GM03348 (cell line): ENCODE measurements around the gene SULT4A1.
A peak's percentile ranks its signal among the peaks of the same experiment; 100 is the strongest.

Source experiments
- DNase-seq: peaks from one replicate; pipeline ENCODE4 v3.0.0; 2012; ENCODE audit warnings: low spot score

The SULT4A1 gene

DNA sequence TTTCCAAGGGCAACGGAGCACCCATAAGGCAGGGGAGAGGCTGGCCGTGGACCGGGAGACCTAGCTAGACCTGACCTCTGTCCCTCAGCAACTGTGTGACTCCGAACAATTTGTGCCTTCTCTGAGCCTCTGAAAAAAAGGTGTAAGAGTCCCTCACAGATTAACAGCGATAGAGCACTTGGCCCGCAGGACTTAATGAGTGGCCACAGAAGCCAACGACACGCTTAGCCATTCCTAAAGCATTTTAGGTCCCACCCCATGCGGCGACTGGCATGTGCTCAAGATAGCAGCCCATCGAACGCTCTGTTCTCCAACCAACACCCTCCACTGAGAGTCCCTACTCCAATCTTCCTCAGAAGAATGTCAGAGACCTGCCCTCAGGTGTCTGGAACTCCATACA lies 1.5 kb downstream of the SULT4A1 start:
- no peak for DNase-seq

DNA sequence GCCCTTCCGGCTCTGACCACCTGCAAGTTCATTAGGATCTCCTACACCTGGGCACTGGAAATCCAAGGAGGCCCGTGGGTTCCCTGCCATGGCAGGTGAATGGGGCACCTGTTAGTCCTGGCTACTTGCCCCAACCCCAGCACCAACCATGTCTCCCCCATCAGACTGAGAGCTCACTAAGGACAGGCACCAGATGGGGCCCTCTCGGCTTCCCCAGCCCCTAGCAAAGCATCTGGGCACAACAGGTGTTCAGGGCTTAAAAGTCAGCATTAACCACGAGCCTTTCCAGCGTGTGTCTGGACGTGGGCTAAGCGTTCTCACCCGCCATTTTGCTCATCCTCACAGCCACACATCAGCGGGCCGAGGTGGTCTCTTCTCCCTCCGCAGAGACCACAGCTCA lies 2.2 kb downstream of the SULT4A1 start:
- no peak for DNase-seq

DNA sequence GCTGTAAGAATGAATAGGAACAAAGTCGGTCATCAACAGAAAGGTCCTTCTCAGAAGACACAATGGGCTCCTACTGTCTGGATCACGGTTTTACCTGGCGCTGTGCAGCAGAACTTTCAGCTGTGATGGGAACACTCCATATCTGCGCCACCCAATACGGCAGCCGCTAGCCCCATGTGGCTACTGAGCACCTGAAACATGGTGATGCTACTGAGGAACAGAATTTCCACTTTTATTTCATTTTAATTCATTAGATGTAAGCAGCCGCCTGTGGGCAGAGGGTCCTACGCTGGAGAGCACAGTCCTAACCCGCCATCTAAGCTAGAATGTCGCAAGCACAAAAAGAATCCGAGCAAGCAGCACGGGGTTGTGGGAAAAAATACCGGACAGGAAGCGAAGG lies 2.7 kb downstream of the SULT4A1 start:
- no peak for DNase-seq

DNA sequence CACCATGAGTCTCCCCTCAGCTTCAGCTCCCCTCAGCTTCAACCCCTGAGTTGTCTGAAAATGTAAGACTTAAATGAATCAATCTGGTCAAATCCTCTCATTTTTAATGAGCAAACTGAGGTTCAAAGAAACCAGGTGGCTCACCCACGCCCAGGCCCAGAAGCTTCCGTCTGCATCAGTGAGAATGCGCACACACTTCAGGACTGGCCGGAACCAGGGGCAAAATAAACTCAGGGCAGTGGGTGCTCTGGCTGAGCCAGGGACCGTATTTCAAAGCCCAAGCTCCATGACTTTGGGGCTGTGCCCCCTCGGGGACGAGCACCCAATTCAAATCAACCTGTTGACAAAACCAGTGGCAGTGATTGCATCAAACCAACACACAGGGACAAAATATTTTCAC lies 3.1 kb downstream of the SULT4A1 start:
- no peak for DNase-seq

DNA sequence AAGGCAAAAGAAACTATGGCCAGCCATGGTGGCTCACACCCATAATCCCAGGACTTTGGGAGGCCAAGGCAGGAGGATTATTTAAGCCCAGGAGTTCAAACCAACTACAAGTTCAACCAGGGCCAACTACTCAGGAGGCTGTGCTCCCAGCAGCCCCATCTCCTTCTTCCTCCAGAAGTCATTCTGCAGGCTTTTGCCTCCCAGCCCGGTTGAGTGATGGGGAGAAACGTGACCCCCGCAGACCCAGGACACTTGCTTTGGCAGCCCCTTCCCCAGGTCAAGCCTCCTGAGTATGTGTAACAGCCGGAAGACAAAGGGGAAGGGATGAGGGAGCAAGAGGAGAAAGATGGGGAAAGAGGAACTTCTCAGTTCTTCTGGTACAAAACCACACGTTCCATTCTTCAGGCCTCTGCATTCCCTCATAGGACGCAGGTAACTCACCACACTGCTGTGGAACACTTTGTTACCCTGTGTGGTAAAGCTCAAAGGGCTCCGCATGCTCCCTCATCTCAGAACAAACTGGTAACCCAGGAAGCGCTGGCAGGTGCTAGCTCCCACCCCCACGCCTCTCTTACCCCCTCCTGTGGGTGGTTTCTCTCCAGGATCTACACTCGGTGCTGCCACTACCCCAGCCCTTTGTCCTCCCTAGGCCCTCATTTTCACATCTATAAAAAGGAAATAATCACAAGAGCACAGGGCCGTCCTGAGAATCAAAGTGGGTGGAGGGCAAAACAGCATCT lies 4.0 kb downstream of the SULT4A1 start:
- DNase-seq = no peak

DNA sequence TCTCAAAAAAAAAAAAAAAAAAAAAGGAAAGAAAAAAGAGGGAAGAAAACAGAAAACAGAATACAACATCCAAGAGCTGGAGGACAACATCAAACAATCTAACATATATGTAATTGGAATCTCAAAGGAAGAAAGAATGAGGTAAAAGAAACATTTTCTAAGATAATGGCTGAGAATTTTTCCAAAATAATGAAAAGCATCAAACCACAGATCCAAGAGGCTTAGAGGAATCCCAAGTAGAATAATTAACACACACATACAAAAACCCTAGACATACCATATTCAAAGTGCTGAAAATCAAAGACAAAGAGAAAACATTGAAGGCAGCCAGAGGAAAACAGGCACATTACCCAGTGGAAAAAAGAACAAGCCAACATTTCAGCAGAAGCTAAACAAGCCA lies 4.9 kb downstream of the SULT4A1 start:
- DNase-seq = no peak

DNA sequence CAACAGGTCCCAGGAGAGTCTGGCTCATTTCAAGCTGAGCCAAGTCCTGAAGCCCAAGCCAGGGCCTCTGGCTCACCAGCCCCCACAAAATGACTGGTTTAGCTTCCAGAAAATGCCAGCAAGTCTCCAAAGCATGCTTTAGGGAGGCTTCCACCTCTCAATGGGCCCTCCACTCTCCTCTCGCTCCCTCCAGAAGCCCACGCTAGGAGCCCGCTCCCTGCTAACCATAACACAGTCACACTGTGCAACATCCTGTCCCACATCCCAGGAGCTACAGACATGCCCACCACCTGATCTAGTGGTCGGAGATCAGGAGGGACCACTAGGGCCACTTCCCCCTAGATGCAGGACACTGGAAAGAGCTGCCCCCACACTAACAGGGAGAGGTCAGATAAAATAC lies 6.9 kb downstream of the SULT4A1 start:
- DNase-seq = no peak

DNA sequence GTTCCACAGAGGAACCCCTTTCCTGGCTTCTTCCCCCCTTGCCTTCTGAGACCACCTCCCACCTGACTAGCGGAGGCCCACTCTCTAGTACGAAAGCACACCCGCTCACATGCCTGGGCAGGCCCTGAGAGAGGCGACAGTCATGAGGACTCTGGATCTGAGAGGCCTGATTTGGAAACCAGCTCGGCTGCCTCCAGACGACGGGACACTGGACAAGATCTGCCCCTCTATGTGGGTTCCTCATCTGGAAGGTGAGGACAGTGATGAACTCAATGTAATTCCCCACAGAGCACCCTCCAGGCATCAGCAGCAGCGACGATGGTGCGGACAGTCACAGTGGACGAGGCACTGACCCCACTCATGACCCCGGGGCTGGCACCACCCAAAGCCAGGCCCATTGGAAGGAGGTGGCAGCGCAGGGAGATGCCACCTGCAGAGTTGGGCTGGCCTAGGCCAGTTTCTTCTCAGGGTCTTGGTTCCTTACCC lies 7.5 kb downstream of the SULT4A1 start:
- DNase-seq = no peak

DNA sequence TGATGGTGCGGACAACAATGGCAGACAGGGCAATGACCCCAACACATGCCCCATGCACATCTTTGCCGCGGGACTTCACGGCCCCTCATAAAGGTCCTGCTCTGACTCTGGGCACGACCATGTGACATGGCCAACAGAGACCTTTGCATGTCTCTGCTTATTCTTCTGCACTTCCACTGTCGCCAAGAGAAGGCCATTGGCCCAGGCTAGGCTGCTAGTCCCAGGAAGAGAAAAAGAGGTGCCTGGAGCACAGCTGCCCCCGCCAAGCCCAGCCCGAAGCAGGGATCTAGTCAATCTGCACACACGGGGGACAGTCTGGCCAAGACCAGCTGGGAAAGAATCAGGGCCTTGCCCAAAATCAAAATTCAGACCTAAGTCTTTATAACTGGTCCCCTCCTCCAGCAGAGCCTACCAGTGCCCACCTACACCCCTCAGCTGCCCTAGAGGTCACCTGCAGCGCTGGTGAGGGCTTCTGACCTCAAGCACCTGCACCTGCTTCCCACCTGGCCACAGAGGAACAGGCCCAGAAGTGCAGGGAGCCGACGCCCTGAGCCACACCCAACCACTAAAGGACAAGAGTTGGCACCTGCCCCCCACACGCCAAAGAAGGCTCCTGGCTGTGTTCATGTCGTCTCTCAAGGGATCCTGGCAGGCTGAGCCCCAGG lies 8.1 kb downstream of the SULT4A1 start:
- DNase-seq = no peak

DNA sequence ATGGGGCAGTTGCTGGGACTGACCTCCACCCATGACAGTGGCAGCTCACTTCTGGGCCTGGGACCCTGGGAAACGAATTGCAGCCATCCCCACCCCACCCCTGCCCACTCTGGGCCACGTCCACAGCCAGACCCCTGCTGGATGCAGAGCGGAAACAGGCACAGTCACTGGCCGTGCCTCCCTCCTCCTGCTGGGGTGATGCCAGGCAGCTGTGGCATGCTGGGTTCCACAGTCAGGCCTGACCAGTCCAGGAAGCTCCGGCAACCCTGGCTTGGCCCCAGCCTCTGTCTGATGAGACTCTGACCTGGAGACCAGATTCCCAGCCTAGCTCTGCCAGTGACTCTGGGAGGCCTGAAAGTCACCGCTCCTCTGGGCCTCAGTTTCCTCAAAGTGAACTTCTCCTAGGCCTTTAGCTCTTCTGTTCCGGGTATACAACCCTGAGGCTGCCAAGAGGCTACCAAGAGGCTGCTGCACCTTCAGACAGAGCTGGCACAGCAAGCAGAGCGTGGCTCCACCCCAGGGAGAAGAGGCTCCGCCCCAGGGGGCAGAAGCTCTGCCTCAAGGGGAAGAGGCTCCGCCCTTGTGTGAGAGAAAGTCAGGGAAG lies 8.9 kb downstream of the SULT4A1 start:
- DNase-seq = no peak

DNA sequence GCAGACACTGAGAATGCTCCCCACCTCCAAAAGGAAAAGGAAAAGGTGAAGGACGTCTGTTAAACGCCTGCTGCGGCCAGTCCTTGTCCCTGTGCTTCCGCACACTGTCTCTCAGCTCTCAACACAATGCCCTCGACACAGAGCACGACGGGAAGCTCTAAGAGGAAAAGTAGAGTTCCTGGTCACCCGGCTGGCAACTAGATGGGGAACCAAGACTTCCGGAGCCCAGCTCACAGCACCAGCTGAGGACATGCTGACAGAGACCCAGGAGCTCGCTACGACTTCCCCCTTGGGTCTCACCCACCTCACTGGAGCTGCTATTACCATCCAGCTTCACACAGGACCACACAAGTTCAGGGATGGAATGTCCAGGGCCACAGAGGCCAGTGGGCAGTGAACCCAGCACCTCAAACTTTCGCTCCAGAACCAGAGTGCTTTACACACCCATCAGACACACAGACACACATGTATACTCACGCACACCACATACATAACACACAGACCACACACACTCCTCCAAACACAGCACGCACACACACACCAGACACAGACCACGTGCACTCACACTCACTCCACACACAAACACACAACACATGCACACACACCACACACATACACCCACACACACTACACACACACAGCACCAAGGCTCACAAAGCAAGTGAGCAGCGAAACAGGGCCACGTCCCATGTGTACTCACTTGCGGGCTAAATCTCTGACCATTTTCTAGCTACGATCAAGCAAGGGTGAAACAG lies 9.6 kb downstream of the SULT4A1 start:
- no peak for DNase-seq

DNA sequence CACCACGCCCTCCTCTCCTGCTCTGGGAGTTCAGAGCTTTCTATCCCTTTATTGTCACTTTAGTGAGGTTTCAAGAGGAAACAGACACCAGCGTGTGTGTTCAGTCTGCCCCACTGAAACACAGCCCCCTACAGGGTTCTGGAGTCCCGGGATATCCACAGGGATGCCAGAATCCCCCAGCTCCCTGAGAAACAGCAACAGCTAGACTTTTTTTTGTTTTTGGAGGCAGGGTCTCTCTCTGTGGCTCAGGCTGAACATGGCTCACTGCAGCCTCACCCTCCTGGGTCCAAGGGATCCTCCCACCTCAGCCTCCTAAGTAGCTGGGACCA lies 10.4 kb downstream of the SULT4A1 start:
- no peak for DNase-seq

DNA sequence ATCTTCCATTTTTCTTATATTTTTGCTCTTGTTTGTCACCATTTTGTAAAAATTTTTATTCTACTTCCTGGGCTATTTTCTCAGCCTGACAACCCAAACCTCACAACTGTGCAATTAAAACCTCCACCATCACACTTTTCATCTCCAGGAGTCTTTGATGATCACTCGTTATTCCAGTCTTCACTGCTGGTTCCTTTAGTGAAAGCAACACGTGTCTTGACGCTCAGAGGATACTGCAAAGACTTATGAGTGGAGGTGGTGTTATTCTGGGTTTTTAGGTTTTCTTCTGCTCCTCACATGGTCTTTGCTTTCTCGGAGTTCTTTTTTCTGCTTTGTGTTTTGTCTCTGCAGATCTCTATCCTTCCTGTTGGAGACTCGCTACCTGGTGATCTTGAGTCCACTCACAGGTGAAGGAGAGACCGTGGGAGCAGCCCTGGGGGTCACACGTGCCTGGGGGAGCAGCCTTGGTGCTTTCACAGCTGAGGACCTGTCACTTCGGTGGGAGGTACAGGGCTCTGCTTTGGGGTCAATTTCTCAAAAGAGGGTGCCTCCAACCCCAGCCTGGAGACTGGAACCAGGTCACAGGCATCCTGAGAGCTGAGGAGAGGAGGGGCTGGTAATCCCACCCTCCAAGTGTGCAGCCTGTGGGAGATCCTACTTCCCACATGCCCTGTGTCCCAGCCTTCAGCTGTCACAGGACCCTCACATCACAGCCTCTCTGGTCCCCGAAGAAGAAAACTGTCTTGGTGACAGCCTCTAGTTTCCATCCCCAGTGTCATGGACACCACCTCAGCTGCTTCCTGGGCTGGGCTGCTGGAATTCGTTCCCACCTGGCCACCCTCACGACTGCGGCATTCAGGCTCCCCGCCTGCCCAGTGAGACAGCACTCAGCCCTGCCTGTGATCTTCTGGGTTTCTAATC lies 11.0 kb downstream of the SULT4A1 start:
- DNase-seq = no peak

DNA sequence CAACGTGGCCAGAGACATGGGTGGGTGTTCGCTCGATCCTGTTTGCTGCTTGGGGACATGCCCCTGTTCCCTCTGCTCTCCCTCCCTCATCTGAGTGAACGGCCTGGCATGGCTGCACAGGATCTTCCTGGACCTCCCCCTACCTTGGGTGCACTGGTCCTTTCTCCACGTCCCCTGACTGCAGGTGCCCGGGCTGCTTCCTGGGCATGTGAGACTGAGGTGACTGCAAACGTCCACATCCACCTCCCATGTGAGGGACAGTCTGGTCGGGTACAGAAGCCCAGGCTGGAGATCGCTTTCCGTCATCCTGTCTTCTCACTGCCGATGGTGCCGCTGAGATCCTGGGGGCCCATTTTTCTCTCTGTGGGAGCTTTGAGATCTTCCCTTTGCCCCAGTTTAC lies 11.8 kb downstream of the SULT4A1 start:
- no peak for DNase-seq

DNA sequence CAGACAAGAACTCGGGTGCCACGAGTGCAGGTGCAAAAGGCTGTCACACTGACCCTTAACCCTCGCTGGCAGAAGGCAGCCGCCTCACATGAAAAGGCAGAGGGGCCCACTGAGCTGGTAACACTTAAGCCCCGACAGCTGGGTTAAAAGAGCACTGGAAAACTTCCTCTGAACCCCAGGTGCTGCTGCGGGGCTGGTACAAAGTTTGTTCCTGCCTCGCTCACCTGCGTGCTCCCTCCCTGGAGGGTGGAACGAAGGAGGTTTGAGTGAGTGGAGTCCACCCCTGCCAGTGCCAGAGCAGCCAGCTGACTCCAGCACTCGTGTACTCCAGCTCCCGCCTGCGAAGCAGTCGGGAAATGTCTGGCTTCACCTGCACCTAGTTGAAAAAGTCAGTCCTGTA lies 12.6 kb downstream of the SULT4A1 start:
- DNase-seq = no peak

DNA sequence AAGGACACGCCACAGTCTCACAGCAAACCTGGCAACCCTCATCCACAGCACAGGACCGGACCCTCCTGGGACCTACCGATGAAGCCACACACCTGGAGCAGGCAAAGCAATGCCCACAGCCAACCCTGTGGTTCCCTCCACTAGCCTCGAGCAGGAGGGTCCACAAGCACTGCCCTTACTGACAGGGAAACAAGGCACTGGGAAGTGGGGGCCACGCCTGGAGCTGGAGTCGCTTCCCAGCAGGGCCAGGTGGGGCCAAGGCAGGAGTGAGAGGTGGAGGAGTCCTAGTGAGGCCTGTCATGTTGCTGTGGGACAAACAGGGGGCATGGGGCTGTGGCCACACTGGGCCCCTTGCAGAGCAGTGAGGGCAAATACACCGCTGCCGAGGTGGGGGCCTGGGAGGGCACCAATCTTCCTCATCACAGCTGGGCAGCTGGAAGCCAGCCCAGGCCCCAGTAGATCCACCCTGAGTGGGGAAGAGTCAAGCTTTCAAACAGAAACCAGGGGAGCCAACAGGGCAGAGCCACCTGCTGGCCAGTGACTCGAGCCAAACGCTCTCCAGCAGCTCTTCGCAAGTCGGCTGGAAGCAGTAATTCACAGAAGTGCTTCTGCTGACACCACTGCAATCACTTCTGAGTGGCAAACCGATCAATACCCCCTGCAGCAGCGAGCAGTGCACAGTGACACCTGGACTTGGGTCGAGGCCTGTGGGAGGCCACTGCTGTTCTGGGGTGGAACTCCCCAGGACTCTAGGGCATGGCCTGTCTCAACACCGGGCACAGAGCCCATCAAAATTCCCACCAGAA lies 13.7 kb downstream of the SULT4A1 start:
- DNase-seq = peak; percentile 56

DNA sequence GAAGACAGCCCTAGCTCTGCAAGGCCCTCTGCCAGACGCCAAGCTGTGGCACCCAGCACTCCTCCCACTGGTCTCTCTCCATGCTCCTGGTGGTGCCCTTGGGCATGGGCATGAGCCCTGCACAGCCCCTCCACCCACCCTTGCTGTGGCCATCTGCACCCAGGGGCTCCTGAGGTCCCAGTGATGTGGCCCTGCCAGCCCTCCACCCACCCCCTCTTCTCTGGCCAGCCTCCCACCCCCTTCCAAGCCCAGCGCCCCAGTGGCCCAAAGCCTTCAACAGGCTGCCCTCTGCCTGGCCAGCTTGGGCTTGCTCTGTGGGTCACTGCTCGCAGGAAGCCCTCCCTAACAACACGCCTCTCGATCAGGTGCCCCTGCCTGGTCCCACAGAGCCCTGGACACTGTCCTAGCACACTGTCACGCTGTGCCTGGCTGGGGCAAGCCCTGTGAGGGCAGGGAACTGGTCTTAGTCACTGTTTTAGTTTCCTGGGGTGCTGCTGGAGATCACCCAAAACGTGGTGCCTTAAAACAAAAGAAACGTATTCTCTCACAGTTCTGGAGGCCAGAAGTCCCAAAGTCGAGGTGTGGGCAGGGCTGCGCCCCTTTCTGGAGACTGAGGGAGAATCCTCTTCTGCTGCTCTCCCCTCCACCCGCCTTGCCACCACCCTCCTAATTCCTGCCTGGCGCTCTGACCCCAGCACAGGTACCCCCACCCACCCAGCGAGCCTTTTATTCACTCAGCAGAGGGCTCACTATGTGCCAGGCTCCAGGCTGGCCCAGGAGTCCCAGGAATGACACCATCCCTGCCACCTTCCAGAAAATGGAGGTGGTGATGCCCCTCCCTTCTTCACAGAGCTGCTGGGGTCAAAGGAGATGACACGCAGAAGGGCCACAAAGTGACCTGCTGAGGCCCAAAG lies 14.7 kb downstream of the SULT4A1 start:
- no peak for DNase-seq

DNA sequence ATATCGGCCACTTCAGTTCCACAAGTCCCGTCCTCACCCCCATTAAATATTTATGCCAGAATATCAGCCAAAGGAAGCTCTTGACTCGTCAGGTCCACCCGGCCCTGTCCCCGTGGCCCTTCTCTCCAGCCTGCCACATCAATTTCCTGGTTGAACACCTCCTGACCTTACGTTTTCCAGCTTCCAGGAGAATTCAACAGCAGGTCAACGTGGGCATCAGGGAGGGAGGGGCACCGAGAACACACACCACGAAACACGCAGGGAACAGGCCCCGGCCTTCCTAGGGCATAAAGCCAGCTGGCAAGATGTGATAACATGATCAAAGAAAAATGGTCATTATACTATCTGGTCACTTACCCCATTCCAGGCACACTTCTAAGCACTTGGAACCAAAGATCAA lies 15.3 kb downstream of the SULT4A1 start:
- DNase-seq = no peak

DNA sequence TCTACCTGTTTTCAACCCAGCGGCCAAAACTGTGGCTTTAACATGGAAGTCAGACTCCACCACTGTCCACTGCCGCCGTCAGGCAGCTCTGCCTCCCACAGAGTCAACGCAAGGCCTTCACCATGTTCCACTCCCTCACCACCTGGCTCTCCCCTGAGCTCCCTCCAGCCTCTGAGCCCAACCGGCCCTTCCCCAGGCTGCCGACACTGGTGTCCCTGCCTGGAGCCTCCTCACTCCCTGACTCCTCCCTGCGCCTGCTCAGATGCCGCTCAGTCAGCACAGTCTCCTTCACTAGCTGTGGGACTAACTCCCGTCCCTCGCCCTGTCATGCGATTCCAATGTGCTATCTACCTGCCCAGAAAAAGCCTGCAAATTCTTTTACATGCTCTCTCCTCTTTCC lies 16.3 kb downstream of the SULT4A1 start:
- no peak for DNase-seq
